OCI-LY3 (cell line): ENCODE results near the gene CCDC194.

Source experiments
- EZH2phosphoT487 ChIP-seq: fragments of 200-600 bp; shearing (Covaris generic); IDR thresholded peaks from 2 replicates; pipeline ENCODE4 v1.6.1; 2018; ENCODE audit warnings: antibody characterized with exemption, mixed run types, low read depth
- TF ChIP-seq, protein P1 (sequence below): fragments of 200-600, 300-600 bp; sonication (generic); IDR thresholded peaks from 2 replicates; pipeline ENCODE4 v1.5.1; 2014; ENCODE audit warnings: antibody characterized with exemption, low read length, low read depth

GRCh38 chr19:17340871-17341357 lies 53.1 kb downstream of the CCDC194 start:
- TF ChIP-seq, protein P1, sequence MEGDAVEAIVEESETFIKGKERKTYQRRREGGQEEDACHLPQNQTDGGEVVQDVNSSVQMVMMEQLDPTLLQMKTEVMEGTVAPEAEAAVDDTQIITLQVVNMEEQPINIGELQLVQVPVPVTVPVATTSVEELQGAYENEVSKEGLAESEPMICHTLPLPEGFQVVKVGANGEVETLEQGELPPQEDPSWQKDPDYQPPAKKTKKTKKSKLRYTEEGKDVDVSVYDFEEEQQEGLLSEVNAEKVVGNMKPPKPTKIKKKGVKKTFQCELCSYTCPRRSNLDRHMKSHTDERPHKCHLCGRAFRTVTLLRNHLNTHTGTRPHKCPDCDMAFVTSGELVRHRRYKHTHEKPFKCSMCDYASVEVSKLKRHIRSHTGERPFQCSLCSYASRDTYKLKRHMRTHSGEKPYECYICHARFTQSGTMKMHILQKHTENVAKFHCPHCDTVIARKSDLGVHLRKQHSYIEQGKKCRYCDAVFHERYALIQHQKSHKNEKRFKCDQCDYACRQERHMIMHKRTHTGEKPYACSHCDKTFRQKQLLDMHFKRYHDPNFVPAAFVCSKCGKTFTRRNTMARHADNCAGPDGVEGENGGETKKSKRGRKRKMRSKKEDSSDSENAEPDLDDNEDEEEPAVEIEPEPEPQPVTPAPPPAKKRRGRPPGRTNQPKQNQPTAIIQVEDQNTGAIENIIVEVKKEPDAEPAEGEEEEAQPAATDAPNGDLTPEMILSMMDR, result no peak
- TF ChIP-seq EZH2phosphoT487, result no peak
